NCI-H2171 treated with DMSO at 0.1 percent for 48 hours (cell line): ENCODE measurements around the gene DDX47.
"Not testable (repeated sequence)": the region's sequence is repeated elsewhere in the genome, so short reads cannot be mapped to it uniquely, and the experiment has no call there.

Experiments
- DNase-seq: peaks from one replicate; lab custom pipeline; 2025; lab: John Stamatoyannopoulos, UW

The DDX47 gene

DNA sequence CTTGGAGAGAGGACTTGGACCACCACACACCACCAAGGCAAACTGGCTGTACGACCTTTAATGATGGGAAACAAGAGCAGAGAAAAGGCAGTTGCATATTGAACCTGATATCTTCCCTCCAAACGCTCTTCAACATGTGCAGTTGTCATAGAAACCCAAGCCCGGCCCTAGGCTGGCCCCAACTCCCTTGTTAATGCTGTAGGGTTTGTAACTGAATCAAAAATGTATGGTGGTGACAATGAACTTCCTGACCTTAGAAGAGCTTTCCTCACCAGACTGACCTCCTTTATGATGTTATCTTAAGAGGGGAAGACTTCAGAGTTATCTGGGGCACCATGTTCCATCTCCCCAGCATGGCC, 15.4 kb upstream of the DDX47 start:
- no peak for DNase-seq

DNA sequence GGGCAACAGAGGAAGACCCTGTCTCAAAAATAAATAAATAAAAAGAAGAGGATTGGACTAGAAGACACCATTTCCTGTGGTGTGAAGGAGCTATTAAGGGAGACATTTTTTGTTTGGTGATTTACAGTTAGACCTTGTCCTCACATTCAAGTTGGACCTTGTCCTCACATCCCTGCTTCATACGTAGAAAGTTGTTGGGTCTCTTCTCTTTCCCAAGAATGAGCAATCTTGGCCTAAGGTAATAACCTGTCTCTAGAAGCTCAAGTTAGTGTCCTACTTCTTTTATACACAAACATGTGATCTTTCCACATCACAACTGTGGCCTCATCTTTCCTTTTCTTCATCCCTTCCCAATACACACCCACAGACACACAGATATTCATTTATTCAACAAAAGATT, 14.7 kb upstream of the DDX47 start:
- DNase-seq = no peak

DNA sequence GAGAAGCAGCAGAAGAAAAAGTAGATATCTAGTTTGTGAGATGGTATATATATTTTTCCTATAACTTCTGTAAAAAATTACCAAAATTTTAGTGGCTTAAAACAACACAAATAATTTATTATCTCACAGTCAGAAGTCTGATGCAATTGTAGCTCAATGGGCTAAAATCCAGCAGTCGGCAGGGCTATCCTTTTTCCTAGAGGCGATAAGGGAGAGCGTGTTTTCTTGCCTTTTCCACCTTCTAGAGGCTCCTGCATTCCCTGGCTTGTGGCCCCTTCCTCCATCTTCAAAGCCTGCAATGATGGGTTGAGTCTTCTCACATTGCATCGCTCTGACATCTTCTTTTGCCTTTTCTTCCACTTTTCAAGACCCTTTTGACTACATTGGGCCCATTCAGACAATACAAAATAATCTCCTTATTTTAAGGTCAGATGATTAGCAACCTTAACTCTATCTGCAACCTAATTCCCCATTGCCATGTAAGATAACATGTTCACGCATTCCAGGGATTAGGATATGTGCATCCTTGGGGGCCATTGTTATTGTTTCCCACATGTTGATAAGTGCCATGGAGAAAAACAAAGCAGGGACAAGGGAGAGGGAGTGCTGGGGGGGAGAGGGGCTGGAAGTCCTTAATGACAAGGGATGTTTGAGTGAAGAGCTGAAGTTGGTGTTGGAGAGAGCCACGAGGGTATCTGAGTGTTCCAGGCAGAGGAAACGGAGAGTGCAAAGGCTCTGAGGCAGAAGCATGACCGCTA, 13.8 kb upstream of the DDX47 start:
- DNase-seq = no peak

DNA sequence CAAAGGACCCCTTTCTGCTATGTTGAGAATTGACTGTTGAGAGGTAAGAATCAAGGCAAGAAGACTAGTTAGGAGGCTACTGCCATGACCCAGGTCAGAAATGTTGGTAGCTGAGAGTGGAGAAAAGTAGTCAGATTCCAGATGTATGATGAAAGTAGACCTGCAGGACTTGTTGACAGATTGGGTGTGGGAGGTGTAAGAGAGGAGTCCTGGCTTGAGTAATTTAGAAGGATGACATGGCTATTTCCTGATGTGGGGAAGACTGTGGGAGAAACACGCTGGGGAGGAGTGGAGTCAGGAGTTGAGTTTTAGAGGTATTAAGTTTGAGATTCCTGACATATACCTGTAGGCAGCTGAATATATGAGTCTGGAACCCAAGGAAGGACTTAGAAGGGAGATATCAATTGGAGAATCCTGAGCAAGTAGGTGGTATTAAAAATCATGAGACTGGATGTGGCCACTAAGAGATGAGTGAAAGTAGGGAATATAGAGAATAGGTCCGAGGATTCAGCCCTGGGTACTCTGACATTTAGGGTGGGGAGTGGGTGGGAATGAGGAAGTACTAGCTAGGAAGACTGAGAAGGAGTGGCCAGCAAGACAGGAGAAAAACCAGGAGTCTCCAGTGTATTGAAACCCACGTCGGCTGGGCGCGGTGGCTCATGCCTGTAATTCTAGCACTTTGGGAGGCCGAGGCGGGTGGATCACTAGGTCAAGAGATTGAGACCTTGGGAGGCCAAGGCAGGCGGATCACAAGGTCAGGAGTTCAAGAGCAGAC, 12.6 kb upstream of the DDX47 start:
- no peak for DNase-seq

DNA sequence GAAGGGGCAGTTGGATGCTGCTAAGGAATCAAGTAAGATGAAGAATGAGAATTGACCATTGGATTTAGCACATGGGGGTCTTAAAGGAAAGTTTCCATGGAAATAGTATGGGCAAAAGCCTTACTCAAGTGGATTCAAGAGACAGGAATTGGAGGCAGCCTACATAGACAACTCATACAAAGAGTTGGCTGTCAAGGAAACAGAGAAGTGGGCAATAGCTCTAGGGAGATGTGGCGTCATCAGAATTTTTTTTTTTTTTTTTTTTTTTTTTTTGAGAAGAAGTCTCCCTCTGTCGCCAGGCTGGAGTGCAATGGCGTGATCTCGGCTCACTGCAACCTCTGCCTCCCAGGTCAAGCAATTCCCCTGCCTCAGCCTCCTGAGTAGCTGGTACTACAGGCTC, 11.5 kb upstream of the DDX47 start:
- DNase-seq = not testable (repeated sequence)

DNA sequence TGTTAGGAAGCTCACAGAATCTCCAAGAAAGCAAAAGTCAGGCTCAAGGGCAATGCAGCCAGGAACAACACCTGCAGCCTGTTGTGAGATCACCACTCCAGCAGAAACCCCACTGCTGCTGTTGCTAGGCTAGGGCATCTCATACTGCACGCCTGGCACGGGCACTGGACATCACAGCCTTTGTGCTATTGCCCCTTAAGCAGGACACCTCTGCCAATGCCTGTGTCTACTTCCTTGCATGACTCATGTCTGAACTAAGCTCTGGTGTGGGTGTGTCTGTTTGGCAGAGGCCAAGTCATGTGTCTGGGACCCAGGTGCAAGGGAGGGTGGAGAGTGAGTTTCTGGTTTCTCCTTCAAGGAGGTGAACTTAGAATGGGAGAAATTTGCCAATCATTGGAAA, 10.0 kb upstream of the DDX47 start:
- DNase-seq = peak; percentile 7

DNA sequence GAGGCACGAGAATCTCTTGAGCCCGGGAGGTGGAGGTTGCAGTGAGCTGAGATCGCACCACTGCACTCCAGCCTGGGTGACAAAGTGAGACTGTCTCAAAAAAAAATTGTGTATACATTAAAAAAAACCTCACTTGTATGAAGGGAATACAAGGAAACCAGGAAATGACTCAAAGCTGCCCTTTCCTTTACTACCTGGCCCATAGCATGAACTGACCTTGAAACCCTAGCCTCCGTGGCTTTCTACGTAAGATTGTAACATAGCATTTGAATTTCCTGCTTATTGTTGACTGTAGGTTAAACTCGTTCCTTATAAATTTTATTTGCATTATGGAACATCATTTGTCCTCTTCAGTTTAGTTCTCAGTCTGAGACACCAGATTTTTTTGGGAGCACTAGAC, 9.1 kb upstream of the DDX47 start:
- DNase-seq = no peak

DNA sequence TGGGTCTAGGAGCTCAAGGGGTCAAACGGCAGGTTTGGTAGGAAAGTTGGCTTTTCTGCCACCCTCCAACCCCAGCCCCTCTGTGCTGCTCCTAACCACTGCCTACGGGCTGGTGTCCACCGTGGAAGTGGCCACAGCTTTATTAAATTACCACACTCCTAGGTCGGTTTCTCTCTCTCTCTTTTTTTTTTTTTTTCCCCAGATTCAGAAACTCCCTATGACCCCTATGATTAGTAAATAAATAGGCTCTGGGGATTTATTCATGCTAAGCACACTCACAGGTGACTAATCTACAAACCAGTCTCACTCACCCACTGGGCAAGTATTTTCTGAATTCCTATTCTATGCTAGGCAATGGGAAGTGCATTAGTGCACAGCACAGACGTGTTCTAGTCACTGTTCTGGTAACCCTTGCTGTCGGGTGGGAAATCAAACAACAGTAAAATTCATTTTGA, 8.7 kb upstream of the DDX47 start:
- no peak for DNase-seq

DNA sequence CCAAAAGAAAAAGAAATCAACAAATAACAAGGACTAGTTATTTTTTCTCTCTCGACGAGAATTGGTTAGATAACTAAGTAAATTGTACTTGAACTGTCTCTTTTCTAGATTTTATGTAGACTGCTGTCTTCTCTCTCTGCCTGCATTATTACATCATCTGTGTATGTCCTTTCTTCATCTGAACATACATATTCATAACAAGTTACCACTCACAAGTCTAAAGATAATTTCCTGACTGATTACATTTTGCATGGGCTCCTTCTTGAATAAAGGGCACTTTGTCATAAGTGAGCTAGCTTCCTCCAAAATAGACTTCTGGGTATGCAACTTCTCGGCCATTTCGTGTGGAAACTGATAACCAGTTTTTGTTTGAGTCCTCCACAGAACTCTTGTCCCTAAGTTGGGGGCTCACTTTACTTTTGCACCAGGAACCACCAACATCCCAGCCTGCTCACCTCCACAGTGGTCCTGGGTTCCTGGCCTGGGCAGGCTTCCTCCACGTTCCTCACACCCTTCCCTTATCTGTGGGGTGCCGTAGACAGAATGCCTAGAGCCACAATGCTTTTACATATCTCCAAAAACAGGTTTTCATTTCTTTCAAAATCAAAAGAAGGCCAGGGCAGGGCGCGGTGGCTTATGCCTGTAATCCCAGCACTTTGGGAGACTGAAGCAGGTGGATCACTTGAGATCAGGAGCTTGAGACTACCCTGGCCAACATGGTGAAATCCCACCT, 6.2 kb upstream of the DDX47 start:
- no peak for DNase-seq

DNA sequence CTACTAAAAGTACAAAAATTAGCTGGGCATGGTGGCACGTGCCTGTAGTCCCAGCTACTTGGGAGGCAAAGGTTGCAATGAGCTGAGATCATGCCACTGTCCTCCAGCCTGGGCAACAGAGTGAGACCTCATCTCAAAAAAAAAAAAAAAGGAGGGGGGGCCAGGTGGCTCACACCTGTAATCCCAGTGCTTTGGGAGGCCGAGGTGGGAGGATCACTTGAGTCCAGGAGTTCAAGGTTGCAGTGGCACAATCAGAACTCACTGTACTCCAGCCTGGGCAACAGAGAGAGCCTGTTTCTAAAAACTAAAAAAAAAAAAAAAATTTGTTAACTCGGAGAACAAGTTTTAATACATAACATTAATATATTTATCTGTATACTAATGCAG, 5.6 kb upstream of the DDX47 start:
- not testable (repeated sequence) for DNase-seq

DNA sequence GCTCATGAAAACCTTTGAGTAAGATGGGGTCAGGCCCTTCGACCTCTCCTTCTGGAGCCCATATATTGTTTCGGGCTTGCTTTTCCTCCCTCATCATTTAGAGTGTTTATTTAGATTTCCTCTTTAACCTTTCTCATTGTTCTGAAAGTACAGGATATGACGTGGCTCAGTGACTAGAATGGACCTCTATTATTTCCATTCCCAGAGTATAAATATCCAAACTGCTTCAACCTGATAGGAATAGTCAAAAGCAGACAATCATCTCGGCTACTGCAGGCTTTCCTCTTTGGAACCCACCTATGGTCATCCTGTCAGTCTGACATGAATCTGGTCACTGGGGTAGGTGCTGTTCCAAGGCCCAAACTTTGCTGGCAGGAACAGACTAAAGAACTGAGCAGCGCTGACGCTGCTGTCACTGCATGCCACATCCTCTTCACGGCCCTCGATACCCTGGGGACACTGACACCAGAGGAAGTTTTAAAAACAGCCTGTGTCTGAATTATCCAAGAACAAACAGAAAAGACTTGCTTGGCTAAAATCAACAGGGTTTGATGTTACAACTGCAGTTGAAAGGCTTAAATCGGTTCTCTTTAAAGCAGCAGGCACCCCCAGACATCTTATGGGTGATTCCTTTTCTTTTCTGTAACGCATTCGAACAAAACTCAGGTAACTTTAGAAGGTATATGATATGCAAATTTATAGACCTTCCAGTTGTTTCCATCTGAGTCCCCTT, 5.0 kb upstream of the DDX47 start:
- no peak for DNase-seq

DNA sequence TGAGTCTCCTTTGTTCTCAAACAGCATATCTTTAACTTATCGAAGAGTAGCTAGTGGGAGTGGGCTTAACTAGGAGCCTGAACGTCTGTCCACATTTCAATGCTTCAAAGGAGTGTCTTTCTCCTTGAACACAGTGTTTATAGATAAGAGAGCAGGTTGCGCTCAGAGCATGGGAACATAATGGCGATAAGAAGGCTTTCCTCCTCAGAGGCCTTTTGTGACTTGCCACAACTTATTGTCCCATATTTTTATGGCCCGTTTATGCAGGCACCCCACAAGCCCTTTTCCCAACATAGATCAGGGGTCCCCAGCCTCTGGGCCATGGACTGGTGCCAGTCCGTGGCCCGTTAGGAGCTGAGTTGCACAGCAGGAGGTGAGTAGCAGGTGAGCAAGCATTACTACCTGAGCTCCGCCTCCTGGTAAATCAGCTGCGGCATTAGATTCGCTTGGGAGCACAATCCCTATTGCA, 2.6 kb upstream of the DDX47 start:
- no peak for DNase-seq

DNA sequence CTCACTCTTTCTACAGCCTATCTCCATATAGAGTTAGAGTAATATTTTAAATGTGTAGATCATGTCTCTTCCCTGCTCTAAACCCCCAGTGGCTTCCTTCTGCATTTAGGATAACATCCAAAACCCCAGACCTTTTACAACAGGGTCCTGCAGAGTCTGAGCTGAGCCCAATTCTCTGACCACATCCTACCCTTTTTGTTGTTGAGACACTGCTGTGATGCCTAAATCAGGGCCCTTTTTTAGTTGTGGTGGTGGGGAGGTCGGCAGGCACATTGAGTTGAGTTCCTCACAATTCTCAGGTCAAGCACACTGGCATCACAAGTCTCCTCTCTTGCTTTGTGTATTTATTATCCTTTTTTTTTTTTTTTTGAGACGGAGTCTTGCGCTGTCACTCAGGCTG, 1.8 kb upstream of the DDX47 start:
- DNase-seq = no peak

DNA sequence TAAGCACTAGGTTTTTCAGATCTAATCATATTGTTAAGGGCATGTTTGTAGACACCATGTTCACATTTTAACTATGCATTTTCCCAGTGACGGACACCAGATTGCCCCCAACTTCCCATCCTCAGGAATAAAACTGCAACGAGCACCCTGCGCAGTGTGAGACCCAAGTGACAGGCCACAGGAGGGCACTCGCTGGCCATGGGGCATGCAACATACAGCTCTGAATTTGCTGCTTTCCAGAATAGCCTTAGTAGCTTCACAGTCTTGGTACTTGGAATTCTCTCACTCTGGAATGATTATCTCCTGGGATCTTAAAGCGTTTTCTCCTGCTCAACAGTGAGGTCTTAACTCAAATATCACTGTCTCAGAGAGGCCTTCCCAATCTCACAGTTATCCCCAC, 972 bp upstream of the DDX47 start:
- no peak for DNase-seq

DNA sequence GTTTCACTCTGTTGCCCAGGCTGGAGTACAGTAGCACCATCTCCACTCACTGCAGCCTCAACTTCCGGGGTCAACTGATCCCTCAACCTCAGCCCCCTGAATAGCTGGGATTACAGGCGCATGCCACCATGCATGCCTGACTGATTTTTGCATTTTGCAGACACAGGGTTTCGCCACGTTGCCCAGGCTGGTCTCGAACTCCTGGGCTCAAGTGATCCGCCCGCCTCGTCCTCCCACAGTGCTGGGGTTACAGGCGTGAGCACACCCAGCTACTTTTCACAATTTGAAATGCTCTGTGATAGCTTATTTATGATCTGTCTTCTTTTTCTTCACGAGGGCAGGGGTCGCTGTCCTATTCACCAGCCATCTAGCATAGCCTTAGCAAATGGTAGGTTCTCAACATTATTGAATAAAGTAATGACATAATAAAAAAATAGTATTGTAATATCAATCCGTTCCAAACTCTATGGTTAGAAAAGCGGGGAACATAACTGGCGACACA, 477 bp upstream of the DDX47 start:
- DNase-seq = no peak

DNA sequence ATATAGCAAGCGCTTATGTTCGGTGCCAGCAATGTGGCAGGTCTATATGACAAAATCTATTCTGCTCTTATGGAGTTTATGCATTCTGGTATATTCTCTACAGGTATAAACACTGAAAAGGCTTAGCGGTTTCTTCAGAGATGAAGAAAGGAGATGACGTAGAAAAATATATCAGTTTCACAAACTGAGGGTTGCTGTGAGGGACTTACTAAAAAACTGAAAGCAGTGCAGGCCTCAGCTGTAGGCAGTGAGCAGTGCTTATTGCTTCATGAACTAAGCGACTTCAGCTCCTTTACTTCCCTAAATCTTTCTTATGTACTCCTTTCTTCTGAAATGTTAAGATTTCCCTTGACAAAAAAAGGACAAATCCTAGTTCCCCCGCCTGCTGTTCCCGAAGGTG, 4.5 kb downstream of the DDX47 start:
- peak; percentile 17 for DNase-seq

DNA sequence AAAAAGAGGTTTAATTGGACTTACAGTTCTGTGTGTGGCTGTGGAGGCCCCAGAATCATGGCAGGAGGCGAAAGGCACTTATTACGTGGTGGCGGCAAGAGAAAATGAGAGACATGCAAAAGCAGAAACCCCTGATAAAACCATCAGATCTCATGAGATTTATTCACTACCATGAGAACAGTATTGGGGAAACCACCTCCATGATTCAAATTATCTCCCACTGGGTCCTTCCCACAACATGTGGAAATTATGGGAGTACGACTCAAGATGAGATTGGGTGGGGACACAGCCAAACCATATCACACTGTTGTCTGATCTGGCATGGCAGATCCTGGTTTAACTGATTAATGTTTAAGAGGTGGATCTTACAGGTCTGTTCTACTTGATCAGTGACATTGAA, 5.6 kb downstream of the DDX47 start:
- DNase-seq = no peak

DNA sequence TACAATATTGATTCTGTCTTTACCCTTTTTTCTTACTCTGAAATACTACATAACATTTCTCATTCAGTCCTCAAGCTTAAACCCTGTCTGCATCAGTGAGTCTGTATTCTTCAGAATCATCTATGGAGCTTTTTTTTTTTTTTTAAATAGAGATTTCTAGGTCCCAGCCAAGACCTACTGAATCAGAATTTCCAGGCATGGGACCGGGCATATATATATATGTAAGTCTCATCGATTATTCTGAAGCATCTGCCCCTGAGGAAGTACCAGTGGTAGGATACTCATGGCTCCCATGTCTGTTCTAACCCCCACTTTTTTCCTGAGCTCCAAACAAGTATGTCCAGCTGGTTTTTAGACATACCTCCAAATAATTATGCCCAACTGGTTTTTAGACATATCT, 6.1 kb downstream of the DDX47 start:
- no peak for DNase-seq

DNA sequence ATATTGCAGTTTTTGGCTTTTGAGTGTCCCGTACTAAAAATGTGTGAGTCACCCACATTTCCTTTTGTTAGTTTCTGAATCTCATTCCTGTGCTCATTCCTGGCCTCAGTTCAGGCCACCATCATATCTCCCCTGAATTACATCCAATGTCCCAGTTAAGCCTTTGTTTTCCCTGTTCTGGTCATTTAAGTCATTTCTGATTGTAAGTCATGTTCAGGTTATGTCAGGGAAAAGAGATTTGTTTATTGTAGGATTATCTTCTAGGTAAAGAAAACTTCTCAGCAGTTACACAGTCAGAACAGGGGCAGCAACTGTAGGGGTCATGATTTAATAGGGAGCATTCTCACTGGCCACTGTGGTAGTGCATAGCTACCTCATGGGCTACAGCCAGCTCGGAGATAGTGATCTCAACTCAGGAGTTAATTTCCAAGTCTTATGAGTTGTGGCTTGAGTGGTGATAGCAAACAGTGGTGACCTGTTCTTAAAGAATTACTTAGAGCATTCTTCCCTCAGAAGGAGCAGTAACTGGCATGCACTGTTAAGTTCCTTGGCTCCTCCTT, 6.7 kb downstream of the DDX47 start:
- DNase-seq = no peak

DNA sequence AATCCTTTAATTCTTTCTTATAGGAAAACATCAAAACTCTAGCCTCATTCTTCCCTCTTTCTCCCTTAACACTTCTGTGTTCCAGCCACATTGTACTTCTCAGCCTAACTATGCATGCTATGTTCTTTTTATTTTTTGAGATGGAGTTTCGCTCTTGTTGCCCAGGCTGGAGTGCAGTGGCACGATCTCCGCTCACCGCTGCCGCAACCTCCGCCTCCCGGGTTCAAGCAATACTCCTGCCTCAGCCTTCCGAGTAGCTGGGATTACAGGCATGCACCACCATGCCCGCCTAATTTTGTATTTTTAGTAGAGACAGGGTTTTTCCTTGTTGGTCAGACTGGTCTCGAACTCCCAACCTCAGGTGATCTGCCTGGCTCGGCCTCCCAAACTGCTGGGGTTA, 7.2 kb downstream of the DDX47 start:
- not testable (repeated sequence) for DNase-seq

DNA sequence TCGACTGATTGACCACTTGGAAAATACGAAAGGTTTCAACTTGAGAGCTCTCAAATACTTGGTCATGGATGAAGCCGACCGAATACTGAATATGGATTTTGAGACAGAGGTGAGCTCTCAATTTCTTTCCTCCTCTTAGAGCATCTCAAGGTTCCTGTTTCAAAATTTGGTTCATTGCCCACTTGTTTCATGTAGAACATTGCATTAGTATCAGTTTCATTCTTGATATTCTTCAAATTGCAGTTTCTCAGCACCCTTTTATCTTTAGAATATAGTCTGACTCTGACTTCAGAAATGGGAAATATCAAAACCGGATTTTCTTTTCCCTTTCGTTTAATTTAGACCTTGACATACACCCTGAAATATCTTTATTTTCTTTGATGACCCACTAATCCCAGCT, 8.8 kb downstream of the DDX47 start:
- DNase-seq = no peak

DNA sequence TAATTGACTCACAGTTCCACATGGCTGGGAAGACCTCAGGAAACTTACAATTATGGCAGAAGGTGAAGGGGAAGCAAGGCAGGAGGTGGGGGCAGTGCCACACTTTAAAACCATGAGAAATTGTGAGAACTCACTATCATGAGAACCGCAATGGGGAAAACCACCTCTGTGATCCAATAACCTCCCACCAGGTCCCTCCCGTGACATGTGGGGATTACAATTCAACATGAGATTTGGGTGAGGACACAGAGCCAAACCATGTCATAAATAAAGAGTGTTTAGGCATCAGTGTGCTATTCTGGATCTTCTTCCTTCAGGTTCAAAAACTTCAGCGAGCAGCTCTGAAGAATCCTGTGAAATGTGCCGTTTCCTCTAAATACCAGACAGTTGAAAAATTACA, 9.7 kb downstream of the DDX47 start:
- no peak for DNase-seq
